T47D (cell line): ENCODE data around the gene LAMTOR5.
A peak's percentile ranks its signal among the peaks of the same experiment; 100 is the strongest.
"Not testable (repeated sequence)": the region's sequence is repeated elsewhere in the genome, so short reads cannot be mapped to it uniquely, and the experiment has no call there.

Experiments used
- DNase-seq, 2 experiments: peaks; one replicate each; pipeline versions ENCODE4 v3.0.0 to v3.0.0-alpha.2; 2011 to 2012; ENCODE audit warnings: low read depth in 1 of 2, low spot score in 1 of 2
- JUND ChIP-seq: IDR thresholded peaks from 2 replicates; pipeline ENCODE4 v1.6.1; 2012; ENCODE audit warnings: low read depth
- in situ Hi-C: cut with HindIII; loops from 2 replicates; pipeline ENCODE4 v1.10.0; 2016; ENCODE audit warnings: low sequenced_read_pairs, low pct_unique_long_range_greater_than_20kb

Gene LAMTOR5

GRCh38 chr1:110438893-110439292 is 31.4 kb upstream of the LAMTOR5 start:
- no peak for DNase-seq
- no peak for TF ChIP-seq JUND
- in situ Hi-C loops, result no loop called here

DNA sequence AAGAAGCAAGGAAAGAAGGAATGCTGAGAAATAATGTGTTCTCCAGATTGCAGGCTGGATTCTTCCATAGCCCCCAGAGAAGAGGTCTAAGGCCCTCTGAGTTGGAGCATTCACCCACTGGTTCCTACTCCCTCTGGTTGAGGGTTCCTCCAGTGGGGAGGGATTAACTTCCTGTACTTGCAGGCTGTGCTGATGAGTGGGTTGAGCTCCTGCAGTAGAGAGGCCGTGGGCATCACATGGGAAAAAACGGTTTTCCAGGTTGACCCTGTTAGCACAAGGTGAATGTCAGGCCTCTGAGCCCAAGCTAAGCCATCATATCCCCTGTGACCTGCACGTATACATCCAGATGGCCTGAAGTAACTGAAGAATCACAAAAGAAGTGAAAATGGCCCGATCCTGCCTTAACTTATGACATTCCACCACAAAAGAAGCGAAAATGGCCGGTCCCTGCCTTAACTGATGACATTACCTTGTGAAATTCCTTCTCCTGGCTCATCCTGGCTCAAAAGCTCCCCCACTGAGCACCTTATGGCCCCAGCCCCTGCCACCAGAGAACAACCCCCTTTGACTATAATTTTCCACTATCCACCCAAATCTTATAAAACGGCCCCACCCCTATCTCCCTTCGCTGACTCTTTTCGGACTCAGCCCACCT is 30.3 kb upstream of the LAMTOR5 start:
- DNase-seq, in situ Hi-C loops: not testable (repeated sequence)

- in situ Hi-C loops, result no loop called here
These were observed 29.1 kb upstream of the LAMTOR5 start for GRCh38 chr1:110436635-110437034.

GRCh38 chr1:110434946-110435345 is 27.5 kb upstream of the LAMTOR5 start:
- no peak for DNase-seq
- no peak for TF ChIP-seq JUND
- in situ Hi-C loops, result no loop called here

More at GRCh38 chr1:110436635-110437034, 29.1 kb upstream of the LAMTOR5 start:
- no peak for DNase-seq
- no peak for TF ChIP-seq JUND

- in situ Hi-C loops, result no loop called here
- TF ChIP-seq JUND, result no peak
- peak; percentile 38 to 73 for DNase-seq
These were observed 26.3 kb upstream of the LAMTOR5 start for GRCh38 chr1:110433803-110434202.

GRCh38 chr1:110433213-110433612 is 25.7 kb upstream of the LAMTOR5 start:
- DNase-seq, result no peak
- in situ Hi-C loops, result no loop called here
- TF ChIP-seq JUND, result no peak

DNA sequence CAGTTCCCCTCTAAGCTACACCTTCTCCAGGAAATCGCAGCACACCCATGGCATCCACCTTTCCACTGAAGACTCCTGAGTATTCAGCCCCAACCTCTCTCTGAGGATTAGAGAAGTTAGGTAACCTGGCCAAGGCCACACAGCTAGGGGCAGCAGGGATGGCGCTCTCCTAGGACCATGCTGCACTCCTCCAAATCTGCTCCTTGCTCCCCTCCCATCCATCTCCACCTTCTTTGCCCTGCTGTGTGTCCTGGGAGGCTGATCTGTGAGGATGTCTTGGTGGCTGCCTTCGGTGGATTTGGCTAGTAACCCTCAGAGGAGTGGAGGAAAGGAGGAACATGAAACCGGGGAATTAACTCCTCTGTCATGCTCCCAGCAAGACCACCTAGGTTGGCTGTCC is 23.4 kb upstream of the LAMTOR5 start:
- TF ChIP-seq JUND, result no peak
- DNase-seq, result no peak
- in situ Hi-C loops, result no loop called here

DNA sequence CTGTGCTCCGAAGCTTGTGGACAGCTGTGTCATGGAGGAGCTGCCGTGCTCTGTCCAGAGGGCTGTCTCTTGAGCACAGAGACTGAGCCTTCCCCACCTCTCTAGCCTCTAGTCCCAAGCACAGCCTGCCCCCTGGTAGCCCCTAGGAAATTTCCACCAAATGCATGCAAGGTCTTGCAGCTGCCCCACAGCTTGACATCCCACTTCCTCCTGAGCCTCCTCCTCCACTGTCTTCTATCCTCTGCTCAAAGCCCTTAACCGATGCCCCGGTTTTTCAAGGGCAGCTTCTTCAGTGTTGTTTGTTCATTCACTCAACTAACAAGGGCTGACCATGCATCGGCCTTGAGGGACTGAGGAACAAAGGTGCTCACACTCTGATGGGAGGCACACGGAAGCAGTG is 22.9 kb upstream of the LAMTOR5 start:
- no peak for DNase-seq
- in situ Hi-C loops, result no loop called here
- no peak for TF ChIP-seq JUND

DNA sequence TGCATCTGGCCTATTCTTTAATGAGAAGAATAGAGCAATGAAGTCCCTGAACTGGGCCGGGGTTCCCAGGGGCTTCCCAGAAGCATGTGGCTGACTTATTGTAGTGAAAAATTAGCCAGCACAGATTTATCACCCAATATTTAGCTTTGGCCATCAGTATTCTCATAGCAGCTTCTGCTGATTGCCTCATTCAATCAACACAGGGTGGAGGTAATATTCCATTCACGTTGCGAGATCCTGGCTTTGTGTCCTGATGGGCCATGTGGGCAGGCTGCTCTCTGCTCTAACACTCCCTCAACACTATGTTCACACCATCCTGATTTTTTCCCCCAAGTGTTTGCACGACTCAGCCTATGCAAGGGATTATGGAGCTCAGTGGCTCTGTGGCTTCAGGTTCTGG is 21.5 kb upstream of the LAMTOR5 start:
- in situ Hi-C loops, result no loop called here
- DNase-seq, result no peak
- no peak for TF ChIP-seq JUND

DNA sequence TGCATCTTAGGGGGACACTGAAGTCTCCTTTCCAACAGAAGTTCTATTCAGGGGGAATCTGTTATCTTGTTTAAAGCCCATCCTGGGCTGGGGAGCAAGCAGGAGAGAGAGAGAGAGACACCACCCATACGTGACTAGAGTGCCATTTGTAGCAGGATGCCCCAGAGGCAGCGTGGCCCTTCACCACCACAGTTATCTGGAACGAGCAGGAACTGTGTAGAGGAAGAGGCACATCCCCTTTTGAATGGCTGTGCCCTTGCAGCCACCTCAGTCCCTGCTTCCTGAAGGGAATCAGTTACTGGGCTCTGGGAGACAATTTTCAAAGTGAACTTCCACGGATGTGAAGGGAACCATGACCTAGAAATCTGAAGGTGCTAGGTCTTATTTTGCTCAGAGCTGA is 19.4 kb upstream of the LAMTOR5 start:
- TF ChIP-seq JUND, result no peak
- in situ Hi-C loops, result no loop called here
- no peak for DNase-seq

GRCh38 chr1:110425612-110426152 is 18.2 kb upstream of the LAMTOR5 start:
- in situ Hi-C loops, result no loop called here
- DNase-seq, result no peak
- TF ChIP-seq JUND, result no peak

- DNase-seq, result no peak
- TF ChIP-seq JUND, result no peak
- in situ Hi-C loops, result no loop called here
These were observed 17.5 kb upstream of the LAMTOR5 start for GRCh38 chr1:110424699-110425611.
